ENCODE results near the gene SEMA5A.

Gene SEMA5A

DNA sequence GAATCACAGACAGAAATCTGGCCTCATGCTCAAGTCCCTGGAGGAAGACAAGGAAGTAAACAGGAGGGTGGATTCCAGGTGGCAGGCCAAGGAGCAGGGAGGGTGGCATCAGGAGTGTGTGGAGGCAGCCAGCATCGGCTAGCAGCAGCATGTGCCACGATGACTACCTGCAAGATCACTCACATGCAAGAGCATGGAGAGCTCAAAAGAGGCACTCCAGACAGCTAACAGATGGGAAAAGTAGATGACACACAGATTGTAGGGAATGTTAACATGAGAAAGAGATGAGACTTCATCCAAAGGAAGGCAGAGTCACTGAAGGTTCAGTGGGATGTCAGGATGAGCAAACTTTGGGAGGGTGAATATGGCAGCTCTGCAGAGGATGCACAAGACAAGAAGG, 104.3 kb downstream of the SEMA5A start:
- DNase-seq (ENCODE audit: low spot score in 2 of 2) = no peak
- Histone ChIP-seq H3K4me3 (no peak overlapping the region), H3K4me1 (no peaks in the 10 kb centered on the region), H3K27me3 (ENCODE audit: low read depth) (no peaks in the 10 kb centered on the region), H3K9me3 (no peaks in the 10 kb centered on the region), H3K36me3 (replicated peaks) (no peaks in the 10 kb centered on the region)
- in situ Hi-C loops (cut with MboI; ENCODE audit: low sequenced_read_pairs) = no loop called here

DNA sequence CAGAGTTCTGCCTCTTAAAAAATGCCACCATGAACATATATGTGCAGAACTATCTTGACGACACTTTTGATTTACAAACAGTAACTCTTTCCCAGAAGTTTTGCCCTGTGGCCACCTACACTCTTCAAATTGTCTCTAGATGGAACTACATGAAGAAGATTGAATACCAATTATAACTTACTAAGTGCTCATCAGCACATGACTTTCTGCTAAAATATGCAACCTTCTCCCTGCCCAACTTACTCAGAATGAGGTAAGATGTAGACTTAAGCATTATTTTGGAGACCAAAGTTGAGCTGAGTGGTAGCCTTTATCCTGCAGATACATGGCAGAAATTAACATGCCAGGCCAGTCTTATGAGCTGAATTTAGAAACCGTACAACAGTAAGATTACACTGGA, 105.4 kb downstream of the SEMA5A start:
- H3K9me3 ChIP-seq = no peaks in the 10 kb centered on the region
- no peak overlapping the region for H3K4me3 ChIP-seq
- in situ Hi-C loops (cut with MboI; ENCODE audit: low sequenced_read_pairs) = no loop called here
- H3K4me1 ChIP-seq = no peaks in the 10 kb centered on the region
- no peak for DNase-seq (ENCODE audit: low spot score in 2 of 2)
- no peaks in the 10 kb centered on the region for H3K27me3 ChIP-seq (ENCODE audit: low read depth)
- no peaks in the 10 kb centered on the region for H3K36me3 ChIP-seq (replicated peaks)

DNA sequence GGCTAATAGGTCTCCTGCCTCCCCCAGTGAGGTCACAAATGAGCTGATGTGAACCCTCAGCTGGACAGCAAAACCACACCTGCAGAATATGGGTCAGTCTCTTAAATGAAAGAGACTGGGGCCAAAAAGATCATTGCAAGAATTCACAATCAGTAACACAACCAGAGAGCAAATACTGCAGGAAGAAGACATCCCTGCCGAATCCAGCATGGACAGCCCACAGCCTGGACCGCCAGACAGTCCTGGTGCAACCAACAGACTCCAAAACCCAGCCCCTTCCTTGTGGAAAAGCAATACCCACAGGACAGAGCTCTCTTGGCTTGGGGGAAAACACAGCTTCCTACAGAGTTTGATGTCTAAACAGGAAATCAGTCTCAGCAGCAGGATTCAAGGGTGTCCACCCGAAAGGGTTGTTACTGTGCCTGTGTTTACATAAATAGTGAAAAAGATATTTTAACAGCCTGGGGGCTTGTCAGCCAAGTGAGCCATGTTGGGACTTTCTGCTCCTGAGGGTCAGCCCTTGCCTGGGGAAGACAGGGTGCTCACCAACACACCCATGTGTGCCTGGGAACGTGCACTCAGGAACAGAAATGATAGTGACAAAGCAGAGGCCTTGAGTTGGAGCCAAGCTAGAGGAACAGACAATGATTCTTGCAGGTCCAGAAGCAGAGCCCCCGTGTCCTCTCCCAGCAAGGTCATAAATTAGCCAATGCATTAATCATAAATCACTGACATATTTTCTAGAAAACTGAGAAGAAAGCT, 106.2 kb downstream of the SEMA5A start:
- H3K27me3 ChIP-seq (ENCODE audit: low read depth) = no peaks in the 10 kb centered on the region
- no peaks in the 10 kb centered on the region for H3K36me3 ChIP-seq (replicated peaks)
- no peak for DNase-seq (ENCODE audit: low spot score in 2 of 2)
- H3K4me3 ChIP-seq = no peak overlapping the region
- in situ Hi-C loops (cut with MboI; ENCODE audit: low sequenced_read_pairs) = no loop called here
- H3K4me1 ChIP-seq = no peaks in the 10 kb centered on the region
- H3K9me3 ChIP-seq = no peaks in the 10 kb centered on the region

DNA sequence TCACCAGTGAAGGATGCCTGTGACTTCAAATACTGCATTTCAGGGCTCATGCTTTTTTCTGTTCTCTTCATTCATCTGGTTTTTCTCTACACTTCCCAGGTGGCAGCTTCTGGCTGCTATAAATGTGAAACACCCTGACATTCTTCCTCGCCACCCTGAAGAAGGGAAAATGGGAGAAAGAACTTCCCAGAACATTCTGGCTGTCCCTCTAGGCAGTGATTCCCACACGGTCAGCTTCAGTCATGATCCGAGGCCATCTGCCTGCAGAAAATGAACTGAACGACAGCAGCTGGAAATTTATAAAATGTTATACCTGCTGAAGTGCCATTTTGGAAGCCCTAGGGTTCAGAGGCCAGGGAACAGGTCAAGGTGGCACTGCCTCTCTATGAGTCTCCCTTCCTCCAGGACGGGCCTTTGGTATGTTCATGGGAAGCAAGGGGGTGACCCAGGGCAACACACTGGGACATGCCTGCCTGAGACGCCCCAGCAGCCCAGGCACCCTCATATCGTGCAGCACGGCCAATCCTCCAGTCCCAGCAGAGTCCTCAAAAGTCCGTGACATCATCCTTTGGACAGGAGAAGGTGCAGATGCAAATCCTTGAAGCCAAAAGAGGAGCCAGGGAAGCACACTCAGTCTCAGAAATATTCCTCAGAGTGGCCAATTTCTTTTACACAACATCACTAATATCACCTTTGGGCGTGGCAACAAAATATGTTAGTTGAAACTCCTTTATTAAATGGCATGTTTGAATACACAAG, 107.1 kb downstream of the SEMA5A start:
- in situ Hi-C loops (cut with MboI; ENCODE audit: low sequenced_read_pairs) = no loop called here
- H3K4me3 ChIP-seq = no peak overlapping the region
- H3K27me3 ChIP-seq (ENCODE audit: low read depth) = no peaks in the 10 kb centered on the region
- H3K4me1 ChIP-seq = no peaks in the 10 kb centered on the region
- H3K9me3 ChIP-seq = no peaks in the 10 kb centered on the region
- H3K36me3 ChIP-seq (replicated peaks) = no peaks in the 10 kb centered on the region
- DNase-seq (ENCODE audit: low spot score in 2 of 2) = no peak

DNA sequence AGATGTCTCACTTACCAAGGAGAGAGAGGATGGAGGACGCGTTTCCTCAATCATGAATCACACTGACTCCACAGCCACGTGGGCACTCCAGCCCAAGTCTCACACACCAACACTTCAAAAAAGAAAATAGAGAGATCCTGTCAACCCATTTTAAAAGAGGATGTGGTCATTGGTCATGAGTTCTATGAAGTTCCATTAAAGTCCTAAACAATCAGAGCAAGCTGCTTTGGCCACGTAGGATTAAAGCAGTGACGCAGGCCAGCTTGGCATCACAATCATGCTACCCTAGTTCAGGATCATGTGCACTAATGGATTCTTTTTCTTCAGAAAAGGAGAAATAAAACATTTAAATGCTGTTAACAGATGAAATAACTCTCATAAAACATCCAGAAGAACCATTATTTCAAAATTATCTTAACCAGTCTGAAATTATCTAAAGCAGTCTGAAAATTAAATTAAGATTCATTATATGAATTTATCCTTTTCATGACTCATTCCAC, 108.1 kb downstream of the SEMA5A start:
- Histone ChIP-seq H3K4me1 (no peaks in the 10 kb centered on the region), H3K36me3 (replicated peaks) (no peaks in the 10 kb centered on the region), H3K9me3 (no peaks in the 10 kb centered on the region), H3K27me3 (ENCODE audit: low read depth) (no peaks in the 10 kb centered on the region), H3K4me3 (no peak overlapping the region)
- no peak for DNase-seq (ENCODE audit: low spot score in 2 of 2)
- in situ Hi-C loops (cut with MboI; ENCODE audit: low sequenced_read_pairs) = no loop called here

DNA sequence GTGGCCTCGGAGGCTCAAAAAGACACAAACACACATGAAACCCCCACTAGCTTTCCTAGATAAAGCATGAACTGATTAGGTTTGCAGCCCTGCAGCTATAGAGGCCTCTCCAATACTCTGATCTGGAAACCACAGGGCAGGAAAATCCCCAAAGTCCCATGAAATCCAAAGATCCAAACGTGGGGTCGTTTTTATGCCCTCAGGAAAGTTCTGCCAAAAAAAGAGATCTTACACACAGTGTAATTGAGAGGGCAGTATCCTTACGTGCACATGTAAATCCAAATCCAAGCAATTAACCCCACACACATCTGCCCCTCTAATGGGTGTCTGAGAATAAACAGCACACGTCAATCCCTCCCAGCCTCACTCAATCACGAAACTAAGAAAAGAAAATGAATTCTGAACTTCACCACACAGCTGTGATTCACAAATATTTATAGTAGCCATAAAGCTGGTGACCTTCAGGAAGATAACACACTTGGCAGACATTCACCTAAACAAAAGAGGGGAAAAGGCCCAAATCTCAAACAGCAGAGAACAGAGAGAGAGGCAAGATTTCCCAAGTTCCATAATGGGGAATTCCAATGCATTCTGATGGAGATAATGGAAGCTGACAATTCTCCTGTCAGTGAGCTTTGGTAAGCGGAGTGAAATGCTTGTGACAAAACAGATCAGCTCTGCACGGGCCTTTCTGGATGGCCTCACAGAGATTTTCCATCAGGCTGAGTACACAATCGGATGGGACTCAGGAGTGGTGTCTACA, 114.2 kb downstream of the SEMA5A start:
- Histone ChIP-seq H3K36me3 (replicated peaks) (no peaks in the 10 kb centered on the region), H3K9me3 (no peaks in the 10 kb centered on the region), H3K27me3 (ENCODE audit: low read depth) (no peaks in the 10 kb centered on the region), H3K4me3 (no peak overlapping the region), H3K4me1 (no peaks in the 10 kb centered on the region)
- DNase-seq (ENCODE audit: low spot score in 2 of 2) = no peak
- in situ Hi-C loops (cut with MboI; ENCODE audit: low sequenced_read_pairs) = no loop called here

DNA sequence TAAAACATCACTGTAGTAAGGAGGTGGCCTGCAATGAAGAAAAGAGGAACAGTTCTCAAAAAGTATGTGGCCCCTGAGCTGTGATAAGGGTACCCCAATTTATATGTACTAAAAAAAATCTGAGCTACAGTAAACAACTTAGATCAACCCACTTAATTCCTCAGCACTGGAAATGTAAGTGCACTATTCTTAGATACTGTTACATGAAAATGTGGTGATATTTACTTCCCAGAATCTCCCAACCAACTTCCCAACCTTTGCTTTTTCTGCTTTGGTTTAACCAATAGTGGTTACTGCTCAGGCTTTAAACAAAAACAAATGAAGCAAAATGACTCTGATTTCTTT, 114.8 kb downstream of the SEMA5A start:
- DNase-seq (ENCODE audit: low spot score in 2 of 2) = no peak
- no peaks in the 10 kb centered on the region for H3K4me1 ChIP-seq
- H3K36me3 ChIP-seq (replicated peaks) = no peaks in the 10 kb centered on the region
- no peaks in the 10 kb centered on the region for H3K9me3 ChIP-seq
- no peaks in the 10 kb centered on the region for H3K27me3 ChIP-seq (ENCODE audit: low read depth)
- in situ Hi-C loops (cut with MboI; ENCODE audit: low sequenced_read_pairs) = no loop called here
- H3K4me3 ChIP-seq = no peak overlapping the region

DNA sequence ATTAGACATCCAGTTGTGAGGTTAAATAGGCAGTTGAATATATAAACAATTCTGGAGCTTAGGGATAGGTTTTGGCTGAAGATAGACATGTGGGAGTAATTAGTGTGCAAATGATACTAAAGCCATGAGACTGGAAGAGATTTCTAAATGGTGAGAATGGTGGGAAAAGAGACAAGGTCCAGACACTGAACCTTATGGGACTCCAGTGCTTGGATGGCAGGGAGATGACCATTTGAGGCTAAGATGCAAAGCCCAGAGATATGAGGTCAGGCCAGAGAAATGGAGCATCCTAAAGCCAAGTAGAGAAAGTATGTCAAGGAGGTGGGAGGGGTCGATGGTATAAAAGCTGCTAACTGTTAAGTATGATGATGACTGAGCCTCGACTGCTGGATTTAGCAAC, 115.6 kb downstream of the SEMA5A start:
- in situ Hi-C loops (cut with MboI; ENCODE audit: low sequenced_read_pairs) = no loop called here
- DNase-seq (ENCODE audit: low spot score in 2 of 2) = no peak
- no peaks in the 10 kb centered on the region for H3K4me1 ChIP-seq
- H3K36me3 ChIP-seq (replicated peaks) = no peaks in the 10 kb centered on the region
- H3K9me3 ChIP-seq = no peaks in the 10 kb centered on the region
- H3K4me3 ChIP-seq = no peak overlapping the region
- no peaks in the 10 kb centered on the region for H3K27me3 ChIP-seq (ENCODE audit: low read depth)

DNA sequence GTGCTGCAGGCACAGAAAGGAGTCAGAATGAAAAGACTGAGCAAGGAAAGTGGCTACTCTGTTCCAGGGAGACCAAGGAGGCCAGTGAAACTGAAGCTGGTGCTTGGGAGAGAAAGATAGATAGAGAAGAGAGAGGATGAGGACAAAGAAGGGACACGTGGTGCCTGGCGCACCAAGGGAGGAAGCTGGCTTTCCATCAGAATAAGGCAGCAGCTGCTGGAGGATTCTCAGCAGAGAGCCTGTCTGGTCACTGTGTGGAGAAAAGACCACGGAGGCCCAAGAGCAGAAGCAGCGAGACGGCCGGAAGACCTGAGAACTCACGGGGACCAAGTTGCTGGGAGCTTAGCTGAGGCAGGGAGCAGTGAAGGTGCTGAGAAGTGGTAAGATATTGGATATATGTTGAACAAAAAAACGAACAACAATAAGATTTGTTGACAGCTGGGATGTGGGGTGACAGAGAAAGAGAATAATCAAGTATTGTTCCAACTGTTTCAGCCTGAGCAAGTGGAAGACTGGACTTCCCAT, 116.1 kb downstream of the SEMA5A start:
- H3K36me3 ChIP-seq (replicated peaks) = no peaks in the 10 kb centered on the region
- no peaks in the 10 kb centered on the region for H3K27me3 ChIP-seq (ENCODE audit: low read depth)
- no peak overlapping the region for H3K4me3 ChIP-seq
- in situ Hi-C loops (cut with MboI; ENCODE audit: low sequenced_read_pairs) = no loop called here
- DNase-seq (ENCODE audit: low spot score in 2 of 2) = no peak
- H3K9me3 ChIP-seq = no peaks in the 10 kb centered on the region
- H3K4me1 ChIP-seq = no peaks in the 10 kb centered on the region

DNA sequence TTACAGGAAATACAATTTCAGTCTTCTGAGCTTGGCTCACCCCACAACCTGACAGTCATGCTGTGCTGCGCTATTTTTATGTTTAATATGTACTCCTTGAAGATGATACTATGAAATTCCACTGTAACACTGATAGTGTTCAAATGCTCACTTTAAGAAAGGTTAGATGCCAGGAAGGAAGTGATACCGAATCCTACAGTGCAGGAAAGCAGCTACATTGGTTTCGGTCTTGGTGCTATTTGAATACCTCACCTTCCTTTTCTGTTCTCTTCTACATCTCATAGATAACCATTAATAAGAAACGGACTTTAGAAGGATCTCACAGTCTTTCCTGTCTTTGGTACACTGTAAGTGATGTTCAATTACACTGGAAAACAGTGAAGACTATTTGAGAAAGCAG, 117.6 kb downstream of the SEMA5A start:
- H3K27me3 ChIP-seq (ENCODE audit: low read depth) = no peaks in the 10 kb centered on the region
- no peak overlapping the region for H3K4me3 ChIP-seq
- DNase-seq (ENCODE audit: low spot score in 2 of 2) = no peak
- H3K36me3 ChIP-seq (replicated peaks) = no peaks in the 10 kb centered on the region
- H3K9me3 ChIP-seq = no peaks in the 10 kb centered on the region
- H3K4me1 ChIP-seq = no peaks in the 10 kb centered on the region
- in situ Hi-C loops (cut with MboI; ENCODE audit: low sequenced_read_pairs) = no loop called here

DNA sequence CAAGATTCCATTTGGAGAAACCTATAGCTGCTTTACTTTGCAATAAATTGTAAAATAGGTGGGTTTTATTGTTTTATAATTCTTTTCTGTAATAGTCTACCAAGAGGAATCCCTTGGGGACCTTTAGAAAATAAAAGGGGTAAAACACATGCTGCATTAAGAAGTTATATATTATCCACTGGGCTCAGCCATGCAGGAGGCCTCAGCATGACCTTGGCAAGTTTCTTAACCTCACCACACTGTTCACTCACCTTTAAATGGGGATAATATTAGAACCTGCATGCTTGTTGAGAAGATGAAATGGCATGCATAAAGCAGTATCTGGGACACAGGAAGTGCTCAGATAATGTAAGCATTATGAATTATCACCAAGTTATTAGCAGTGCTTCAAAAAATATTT, 120.2 kb downstream of the SEMA5A start:
- no peak for DNase-seq (ENCODE audit: low spot score in 2 of 2)
- no peak overlapping the region for H3K4me3 ChIP-seq
- H3K4me1 ChIP-seq = no peaks in the 10 kb centered on the region
- in situ Hi-C loops (cut with MboI; ENCODE audit: low sequenced_read_pairs) = no loop called here
- H3K9me3 ChIP-seq = no peaks in the 10 kb centered on the region
- no peaks in the 10 kb centered on the region for H3K27me3 ChIP-seq (ENCODE audit: low read depth)
- H3K36me3 ChIP-seq (replicated peaks) = no peaks in the 10 kb centered on the region

DNA sequence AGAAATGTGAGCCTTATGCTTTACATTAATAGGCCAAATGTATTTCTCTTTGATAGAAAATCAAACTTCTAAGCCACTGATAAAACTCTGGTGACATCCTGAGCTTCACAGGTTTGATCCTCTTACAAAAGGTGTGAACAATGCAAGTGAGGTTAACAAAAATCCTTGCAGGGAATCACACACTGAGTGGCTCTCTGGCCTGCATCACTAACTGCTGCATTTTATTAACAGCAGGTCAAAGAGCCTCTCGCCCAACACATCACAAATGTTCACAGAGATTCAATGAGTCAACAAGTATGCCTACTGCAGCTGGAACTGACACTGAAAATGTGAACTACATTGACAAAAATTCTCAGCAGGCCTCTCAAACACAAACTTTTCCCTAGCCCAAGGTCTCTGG, 122.3 kb downstream of the SEMA5A start:
- in situ Hi-C loops (cut with MboI; ENCODE audit: low sequenced_read_pairs) = no loop called here
- DNase-seq (ENCODE audit: low spot score in 2 of 2) = no peak
- H3K27me3 ChIP-seq (ENCODE audit: low read depth) = no peaks in the 10 kb centered on the region
- H3K4me3 ChIP-seq = no peak overlapping the region
- H3K36me3 ChIP-seq (replicated peaks) = no peaks in the 10 kb centered on the region
- H3K4me1 ChIP-seq = no peaks in the 10 kb centered on the region
- no peaks in the 10 kb centered on the region for H3K9me3 ChIP-seq

DNA sequence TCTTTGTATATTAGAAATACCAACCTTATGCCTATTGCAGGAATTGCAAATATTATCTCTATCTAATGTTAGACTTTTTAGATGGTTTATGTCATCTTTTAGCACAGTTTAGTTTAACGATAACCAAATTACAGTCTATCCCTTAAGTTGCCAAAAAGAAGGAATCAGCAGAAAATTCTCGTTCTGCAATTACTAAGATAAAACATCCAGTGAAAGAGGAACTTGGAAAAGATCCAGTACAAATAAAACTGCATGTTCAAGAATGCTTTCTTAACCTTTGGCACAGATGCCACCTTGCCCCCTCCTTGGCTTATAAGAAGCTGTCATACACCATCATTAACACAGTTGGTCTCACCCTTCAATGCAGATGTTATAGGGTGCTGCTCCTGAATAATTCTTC, 124.0 kb downstream of the SEMA5A start:
- no peaks in the 10 kb centered on the region for H3K27me3 ChIP-seq (ENCODE audit: low read depth)
- no peak overlapping the region for H3K4me3 ChIP-seq
- in situ Hi-C loops (cut with MboI; ENCODE audit: low sequenced_read_pairs) = no loop called here
- H3K9me3 ChIP-seq = no peaks in the 10 kb centered on the region
- DNase-seq (ENCODE audit: low spot score in 2 of 2) = no peak
- no peaks in the 10 kb centered on the region for H3K36me3 ChIP-seq (replicated peaks)
- H3K4me1 ChIP-seq = no peaks in the 10 kb centered on the region

DNA sequence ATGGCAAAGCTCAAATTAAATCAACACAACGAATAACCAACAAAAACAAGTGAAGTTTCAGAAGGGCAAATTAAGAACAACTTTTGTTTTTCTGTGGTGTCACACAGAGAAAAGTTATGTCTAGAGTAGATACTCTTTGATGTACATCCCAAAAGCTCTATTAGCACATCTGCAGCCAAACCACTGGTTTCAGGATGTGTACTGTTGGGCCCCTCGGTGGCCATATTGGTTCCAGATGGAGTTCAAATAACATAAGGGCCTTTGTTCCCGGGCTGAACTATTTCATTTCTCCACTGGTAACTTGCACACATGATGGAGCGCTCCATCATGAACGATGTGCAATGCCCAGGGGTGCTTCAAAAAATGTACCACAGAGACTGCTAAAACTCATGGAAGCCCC, 126.1 kb downstream of the SEMA5A start:
- Histone ChIP-seq H3K4me3 (no peak overlapping the region), H3K9me3 (no peaks in the 10 kb centered on the region), H3K36me3 (replicated peaks) (no peaks in the 10 kb centered on the region), H3K27me3 (ENCODE audit: low read depth) (no peaks in the 10 kb centered on the region), H3K4me1 (no peaks in the 10 kb centered on the region)
- no peak for DNase-seq (ENCODE audit: low spot score in 2 of 2)
- in situ Hi-C loops (cut with MboI; ENCODE audit: low sequenced_read_pairs) = no loop called here
